HUES6 (cell line): Measurements from ENCODE around the gene SERF1A.
"Not testable (repeated sequence)": the region's sequence is repeated elsewhere in the genome, so short reads cannot be mapped to it uniquely, and the experiment has no call there.

Experiments
- H3K27ac ChIP-seq: 2 replicates; pipeline ENCODE4 v1.7.0; 2013; ENCODE audit warnings: low read depth, mild to moderate bottlenecking, low read length, inconsistent platforms
- H3K27me3 ChIP-seq: 2 replicates; pipeline ENCODE4 v1.6.1; 2013; ENCODE audit warnings: low read length; ENCODE audit not compliant: control insufficient read depth, insufficient read depth
- H3K36me3 ChIP-seq: 2 replicates; pipeline ENCODE4 v1.6.1; 2013; ENCODE audit warnings: low read length; ENCODE audit not compliant: control insufficient read depth, insufficient read depth
- H3K4me1 ChIP-seq: 2 replicates; pipeline ENCODE4 v1.6.1; 2013; ENCODE audit warnings: low read length; ENCODE audit not compliant: control insufficient read depth, insufficient read depth
- H3K4me3 ChIP-seq: 2 replicates; pipeline ENCODE4 v1.5.1; 2013; ENCODE audit warnings: low read depth, low read length
- H3K9ac ChIP-seq: one replicate; pipeline ENCODE4 v1.6.1; 2013; ENCODE audit warnings: mild to moderate bottlenecking, low read length
- H3K9me3 ChIP-seq: 2 replicates; pipeline ENCODE4 v1.6.1; 2013; ENCODE audit warnings: low read depth, low read length; ENCODE audit not compliant: control insufficient read depth, insufficient read depth

The SERF1A gene

GRCh38 chr5:70900533-70901271 lies at the start of gene SERF1A:
Gene SERF1A, plus strand, starts transcription at chr5:70900669. Its CDS starts 201 bp downstream, at chr5:70900870.
- H3K9ac ChIP-seq, H3K4me1 ChIP-seq, H3K27me3 ChIP-seq, H3K4me3 ChIP-seq, H3K27ac ChIP-seq, H3K9me3 ChIP-seq, H3K36me3 ChIP-seq: not testable (repeated sequence)

GRCh38 chr5:70866778-70867177 lies 33.7 kb upstream of the SERF1A start:
- not testable (repeated sequence) for H3K27ac ChIP-seq, H3K4me3 ChIP-seq, H3K36me3 ChIP-seq, H3K4me1 ChIP-seq, H3K9ac ChIP-seq, H3K27me3 ChIP-seq, H3K9me3 ChIP-seq

- H3K27ac ChIP-seq, H3K4me3 ChIP-seq, H3K9me3 ChIP-seq, H3K4me1 ChIP-seq, H3K27me3 ChIP-seq, H3K9ac ChIP-seq, H3K36me3 ChIP-seq: not testable (repeated sequence)
Measured at GRCh38 chr5:70870626-70871025, 29.8 kb upstream of the SERF1A start.

GRCh38 chr5:70896076-70896475 lies 4.4 kb upstream of the SERF1A start:
- H3K4me1 ChIP-seq, H3K9ac ChIP-seq, H3K27me3 ChIP-seq, H3K9me3 ChIP-seq, H3K36me3 ChIP-seq, H3K4me3 ChIP-seq, H3K27ac ChIP-seq: not testable (repeated sequence)

GRCh38 chr5:70901272-70901571 lies 753 bp downstream of the SERF1A start:
- H3K27me3 ChIP-seq, H3K36me3 ChIP-seq, H3K4me3 ChIP-seq, H3K27ac ChIP-seq, H3K9ac ChIP-seq, H3K9me3 ChIP-seq, H3K4me1 ChIP-seq: not testable (repeated sequence)

GRCh38 chr5:70906624-70907023 lies 6.2 kb downstream of the SERF1A start:
- H3K9ac ChIP-seq, H3K27me3 ChIP-seq, H3K4me1 ChIP-seq, H3K27ac ChIP-seq, H3K4me3 ChIP-seq, H3K9me3 ChIP-seq, H3K36me3 ChIP-seq: not testable (repeated sequence)

GRCh38 chr5:70916829-70917228 lies 16.4 kb downstream of the SERF1A start:
- not testable (repeated sequence) for H3K27ac ChIP-seq, H3K4me3 ChIP-seq, H3K9me3 ChIP-seq, H3K27me3 ChIP-seq, H3K36me3 ChIP-seq, H3K4me1 ChIP-seq, H3K9ac ChIP-seq

GRCh38 chr5:70925211-70925562 lies 24.7 kb downstream of the SERF1A start:
- not testable (repeated sequence) for H3K27ac ChIP-seq, H3K27me3 ChIP-seq, H3K36me3 ChIP-seq, H3K9me3 ChIP-seq, H3K4me3 ChIP-seq, H3K4me1 ChIP-seq, H3K9ac ChIP-seq

- not testable (repeated sequence) for H3K4me1 ChIP-seq
Measured at GRCh38 chr5:70931709-70932368, 31.4 kb downstream of the SERF1A start.

GRCh38 chr5:70932560-70932959 lies 32.1 kb downstream of the SERF1A start:
- H3K36me3 ChIP-seq, H3K9ac ChIP-seq, H3K9me3 ChIP-seq, H3K27ac ChIP-seq, H3K4me1 ChIP-seq, H3K27me3 ChIP-seq, H3K4me3 ChIP-seq: not testable (repeated sequence)

More at GRCh38 chr5:70931709-70932368, 31.4 kb downstream of the SERF1A start:
- not testable (repeated sequence) for H3K36me3 ChIP-seq, H3K27me3 ChIP-seq, H3K9ac ChIP-seq, H3K27ac ChIP-seq, H3K4me3 ChIP-seq, H3K9me3 ChIP-seq

GRCh38 chr5:70953068-70953467 lies 52.6 kb downstream of the SERF1A start:
- H3K4me3 ChIP-seq, H3K9ac ChIP-seq, H3K9me3 ChIP-seq, H3K27ac ChIP-seq, H3K4me1 ChIP-seq, H3K36me3 ChIP-seq, H3K27me3 ChIP-seq: not testable (repeated sequence)
